Loucy (cell line): ENCODE data around the gene ZNF236.

Experiments used
- H2AFZ ChIP-seq: fragments of 200-600 bp; sonication (generic); 2 replicates; pipeline ENCODE4 v1.6.0; 2016; ENCODE audit warnings: antibody characterized with exemption, mild to moderate bottlenecking, low read length, moderate library complexity
- H3F3A ChIP-seq: fragments of 200-600 bp; 2 replicates; pipeline ENCODE4 v1.6.0; 2016; ENCODE audit warnings: antibody characterized with exemption, low read depth, mild to moderate bottlenecking
- H3K27me3 ChIP-seq: fragments of 200-600 bp; sonication (generic); 2 replicates; pipeline ENCODE4 v1.6.1; 2014; ENCODE audit warnings: low read length, mild to moderate bottlenecking; ENCODE audit not compliant: insufficient read depth, poor library complexity, severe bottlenecking
- H3K36me3 ChIP-seq: fragments of 200-600 bp; sonication (generic); 2 replicates; pipeline ENCODE4 v1.6.1; 2016; ENCODE audit warnings: low read length; ENCODE audit not compliant: insufficient read depth
- H3K4me1 ChIP-seq: fragments of 200-600 bp; sonication (generic); 2 replicates; pipeline ENCODE4 v1.5.1; 2014; ENCODE audit warnings: low read length, mild to moderate bottlenecking; ENCODE audit not compliant: insufficient read depth, poor library complexity, severe bottlenecking
- H3K4me2 ChIP-seq: fragments of 200-600 bp; sonication (generic); 2 replicates; pipeline ENCODE4 v1.6.0; 2014; ENCODE audit warnings: antibody characterized with exemption, low read length, low read depth, mild to moderate bottlenecking; ENCODE audit not compliant: poor library complexity, severe bottlenecking
- H3K4me3 ChIP-seq: fragments of 200-600 bp; sonication (generic); 2 replicates; pipeline ENCODE4 v1.5.1; 2014; ENCODE audit warnings: low read length, mild to moderate bottlenecking, mixed read lengths; ENCODE audit not compliant: poor library complexity, severe bottlenecking
- H3K79me2 ChIP-seq: fragments of 200-600 bp; sonication (generic); 2 replicates; pipeline ENCODE4 v1.6.1; 2014; ENCODE audit warnings: low read length; ENCODE audit not compliant: insufficient read depth
- H3K9ac ChIP-seq: fragments of 200-600 bp; sonication (generic); 2 replicates; pipeline ENCODE4 v1.6.0; 2014; ENCODE audit warnings: mild to moderate bottlenecking, low read depth, low read length, moderate library complexity; ENCODE audit not compliant: poor library complexity, severe bottlenecking
- H3K9me2 ChIP-seq: fragments of 200-600 bp; sonication (generic); replicated peaks from 2 replicates; pipeline ENCODE4 v1.6.1; 2016; ENCODE audit warnings: low read depth, low read length, mixed read lengths
- H3K9me3 ChIP-seq: fragments of 200-600 bp; sonication (generic); 2 replicates; pipeline ENCODE4 v1.6.1; 2014; ENCODE audit warnings: mild to moderate bottlenecking, antibody characterized with exemption, low read length, low read depth; ENCODE audit not compliant: insufficient read depth
- H4K20me1 ChIP-seq: fragments of 200-600 bp; sonication (generic); 2 replicates; pipeline ENCODE4 v1.6.0; 2014; ENCODE audit warnings: antibody characterized with exemption, low read length, mild to moderate bottlenecking; ENCODE audit not compliant: insufficient read depth, poor library complexity, severe bottlenecking
- EZH2phosphoT487 ChIP-seq: fragments of 200-600 bp; IDR thresholded peaks from 2 replicates; pipeline ENCODE4 v1.6.1; 2018; ENCODE audit warnings: antibody characterized with exemption, mild to moderate bottlenecking, moderate library complexity, borderline replicate concordance
- TF ChIP-seq, protein P1 (sequence below): fragments of 200-600 bp; sonication (generic); conservative IDR thresholded peaks from 2 replicates; pipeline ENCODE4 v1.5.1; 2014; ENCODE audit warnings: mild to moderate bottlenecking, antibody characterized with exemption, low read length

ZNF236 gene

GRCh38 chr18:76908277-76908676, 85.9 kb downstream of the ZNF236 start:
- TF ChIP-seq, protein P1, sequence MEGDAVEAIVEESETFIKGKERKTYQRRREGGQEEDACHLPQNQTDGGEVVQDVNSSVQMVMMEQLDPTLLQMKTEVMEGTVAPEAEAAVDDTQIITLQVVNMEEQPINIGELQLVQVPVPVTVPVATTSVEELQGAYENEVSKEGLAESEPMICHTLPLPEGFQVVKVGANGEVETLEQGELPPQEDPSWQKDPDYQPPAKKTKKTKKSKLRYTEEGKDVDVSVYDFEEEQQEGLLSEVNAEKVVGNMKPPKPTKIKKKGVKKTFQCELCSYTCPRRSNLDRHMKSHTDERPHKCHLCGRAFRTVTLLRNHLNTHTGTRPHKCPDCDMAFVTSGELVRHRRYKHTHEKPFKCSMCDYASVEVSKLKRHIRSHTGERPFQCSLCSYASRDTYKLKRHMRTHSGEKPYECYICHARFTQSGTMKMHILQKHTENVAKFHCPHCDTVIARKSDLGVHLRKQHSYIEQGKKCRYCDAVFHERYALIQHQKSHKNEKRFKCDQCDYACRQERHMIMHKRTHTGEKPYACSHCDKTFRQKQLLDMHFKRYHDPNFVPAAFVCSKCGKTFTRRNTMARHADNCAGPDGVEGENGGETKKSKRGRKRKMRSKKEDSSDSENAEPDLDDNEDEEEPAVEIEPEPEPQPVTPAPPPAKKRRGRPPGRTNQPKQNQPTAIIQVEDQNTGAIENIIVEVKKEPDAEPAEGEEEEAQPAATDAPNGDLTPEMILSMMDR: no peak
- TF ChIP-seq EZH2phosphoT487: no peak
- no peaks in the 10 kb centered on the region for H4K20me1 ChIP-seq
- H3K4me2 ChIP-seq: no peak overlapping the region
- no peak overlapping the region for H3K9ac ChIP-seq
- no peaks in the 10 kb centered on the region for H3K79me2 ChIP-seq
- no peaks in the 10 kb centered on the region for H3K9me2 ChIP-seq
- H3K27me3 ChIP-seq: no peaks in the 10 kb centered on the region
- no peak overlapping the region for H2AFZ ChIP-seq
- no peaks in the 10 kb centered on the region for H3K9me3 ChIP-seq
- H3F3A ChIP-seq: no peaks in the 10 kb centered on the region
- no peak overlapping the region for H3K4me3 ChIP-seq
- H3K36me3 ChIP-seq: peaks cover 40% of the 10 kb centered on the region; the same call in 1 of the 2 replicates
- H3K4me1 ChIP-seq: no peaks in the 10 kb centered on the region

DNA sequence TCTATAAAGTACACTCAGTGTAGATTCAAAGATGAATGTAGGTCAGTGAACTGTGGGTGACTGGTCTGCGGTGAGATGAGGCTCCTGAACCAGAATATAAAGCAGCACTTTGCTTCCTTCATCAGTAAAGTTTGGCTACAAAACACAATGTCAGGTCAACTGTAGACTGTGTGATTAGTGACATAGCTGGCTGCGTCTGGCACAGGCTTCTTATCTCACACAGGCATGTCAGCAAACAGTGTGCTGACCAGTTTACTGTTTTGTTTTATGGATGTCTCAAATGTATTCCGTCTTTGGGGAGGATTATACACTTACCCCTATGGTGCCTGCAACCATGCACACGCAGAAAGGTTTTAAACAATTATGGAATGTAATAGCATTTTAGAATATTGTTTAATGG, 87.1 kb downstream of the ZNF236 start:
- H3K79me2 ChIP-seq: no peaks in the 10 kb centered on the region
- no peaks in the 10 kb centered on the region for H3K9me3 ChIP-seq
- H3K9ac ChIP-seq: no peak overlapping the region
- no peaks in the 10 kb centered on the region for H3F3A ChIP-seq
- no peaks in the 10 kb centered on the region for H3K4me1 ChIP-seq
- H3K4me2 ChIP-seq: no peak overlapping the region
- H3K9me2 ChIP-seq: no peaks in the 10 kb centered on the region
- no peak overlapping the region for H2AFZ ChIP-seq
- H3K4me3 ChIP-seq: no peak overlapping the region
- H3K27me3 ChIP-seq: no peaks in the 10 kb centered on the region
- H3K36me3 ChIP-seq: peaks cover 52% of the 10 kb centered on the region; the same call in 1 of the 2 replicates
- no peak for TF ChIP-seq EZH2phosphoT487
- TF ChIP-seq, protein P1: no peak
- H4K20me1 ChIP-seq: no peaks in the 10 kb centered on the region

- TF ChIP-seq, protein P1: no peak
- no peak for TF ChIP-seq EZH2phosphoT487
- no peaks in the 10 kb centered on the region for H3F3A ChIP-seq
- peaks cover 61% of the 10 kb centered on the region; the same call in 1 of the 2 replicates for H3K36me3 ChIP-seq
- H3K4me1 ChIP-seq: no peaks in the 10 kb centered on the region
- no peaks in the 10 kb centered on the region for H4K20me1 ChIP-seq
- no peak overlapping the region for H3K4me2 ChIP-seq
- no peaks in the 10 kb centered on the region for H3K79me2 ChIP-seq
- no peak overlapping the region for H2AFZ ChIP-seq
- H3K4me3 ChIP-seq: no peak overlapping the region
- no peaks in the 10 kb centered on the region for H3K27me3 ChIP-seq
- H3K9me3 ChIP-seq: no peaks in the 10 kb centered on the region
- no peaks in the 10 kb centered on the region for H3K9me2 ChIP-seq
- no peak overlapping the region for H3K9ac ChIP-seq
These were observed 89.1 kb downstream of the ZNF236 start for GRCh38 chr18:76911440-76911839.
